GM21381 (cell line): ENCODE measurements around the gene KRT81.
A peak's percentile ranks its signal among the peaks of the same experiment; 100 is the strongest.
"Not testable (repeated sequence)": the region's sequence is repeated elsewhere in the genome, so short reads cannot be mapped to it uniquely, and the experiment has no call there.

Experiments
- ATAC-seq: cut with Tn5 transposase; IDR thresholded peaks from one replicate; pipeline ENCODE4 v1.9.1; 2021; ENCODE audit warnings: mild to moderate bottlenecking, moderate library complexity; ENCODE audit not compliant: unreplicated experiment

Gene KRT81

DNA sequence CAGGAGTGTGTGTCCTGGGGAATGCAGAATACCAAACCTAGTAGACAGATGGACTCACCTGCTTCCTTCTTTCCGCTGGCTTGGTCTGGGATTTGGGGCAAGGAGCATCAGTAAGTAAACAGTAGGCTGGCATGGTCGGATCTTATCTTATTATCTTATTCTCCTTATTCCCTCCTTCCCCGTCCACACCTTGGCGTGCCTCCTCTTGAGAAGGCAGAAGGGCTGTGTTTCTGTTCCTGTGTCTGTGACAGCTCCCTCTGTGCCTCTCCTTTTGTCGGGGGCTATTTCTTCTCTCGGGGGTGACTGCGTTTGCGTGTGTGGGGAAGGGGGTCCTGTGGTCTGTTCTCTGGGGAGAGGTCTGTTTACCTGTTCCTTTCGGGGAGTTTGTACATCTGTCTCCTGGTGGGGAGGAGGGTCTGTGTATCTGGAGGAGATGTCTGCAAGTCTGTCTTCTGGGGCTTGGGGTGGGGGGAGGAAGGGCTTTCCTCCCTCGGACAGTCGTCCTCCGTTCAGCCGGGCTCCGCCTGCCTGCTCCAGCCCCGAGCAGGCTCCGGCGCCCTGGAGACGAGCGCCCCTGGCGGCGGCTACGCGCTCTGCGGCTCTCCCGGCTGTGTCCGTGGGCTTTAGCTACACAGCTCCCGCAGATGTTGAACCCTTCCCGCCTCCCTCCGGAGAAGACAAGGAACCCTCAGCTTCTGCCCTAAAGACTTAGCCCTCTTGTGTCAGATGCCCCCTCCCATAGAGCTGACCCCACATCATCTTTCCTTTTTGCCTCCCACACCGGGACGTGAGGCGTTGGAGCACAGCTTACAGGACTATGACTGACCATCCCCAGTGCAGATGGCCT lies 12.5 kb downstream of the KRT81 start:
- peak; percentile 68 for ATAC-seq

DNA sequence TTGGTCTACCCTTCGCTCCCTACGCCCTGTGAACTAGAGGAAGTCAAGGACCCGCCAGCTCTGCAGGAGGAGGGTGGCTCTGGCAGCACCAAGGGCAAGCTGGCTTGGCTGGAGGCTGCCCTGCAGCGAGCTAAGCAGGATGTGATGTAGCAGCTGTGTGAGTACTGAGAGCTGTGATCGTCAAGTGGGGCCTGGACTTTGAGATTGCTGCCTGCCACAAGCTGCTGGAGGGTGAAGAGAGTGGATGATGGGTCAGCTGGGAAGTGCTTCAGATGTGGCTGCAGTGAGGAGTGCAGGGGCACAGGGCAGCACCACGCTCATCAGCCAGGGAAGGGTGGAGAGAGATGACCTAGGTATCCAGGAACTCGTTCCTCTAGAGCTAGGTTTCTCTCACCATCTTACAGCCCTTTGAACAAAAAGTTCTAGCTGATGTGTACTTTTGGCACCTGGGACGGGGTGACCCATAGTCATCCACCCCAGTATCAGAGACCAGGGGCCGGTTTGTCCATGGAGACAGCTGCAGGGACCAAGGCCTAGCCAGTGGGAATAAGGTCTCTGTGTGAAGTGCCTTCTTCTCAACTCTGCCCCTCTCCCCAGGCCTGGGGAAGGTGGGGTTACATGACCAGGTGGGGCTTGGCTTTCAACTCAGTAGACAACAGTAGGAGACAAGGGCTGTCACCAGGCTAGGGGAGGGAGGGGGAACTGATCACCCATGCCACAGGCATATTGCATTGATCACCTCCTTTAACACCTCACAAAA lies 13.7 kb downstream of the KRT81 start:
- no peak for ATAC-seq

DNA sequence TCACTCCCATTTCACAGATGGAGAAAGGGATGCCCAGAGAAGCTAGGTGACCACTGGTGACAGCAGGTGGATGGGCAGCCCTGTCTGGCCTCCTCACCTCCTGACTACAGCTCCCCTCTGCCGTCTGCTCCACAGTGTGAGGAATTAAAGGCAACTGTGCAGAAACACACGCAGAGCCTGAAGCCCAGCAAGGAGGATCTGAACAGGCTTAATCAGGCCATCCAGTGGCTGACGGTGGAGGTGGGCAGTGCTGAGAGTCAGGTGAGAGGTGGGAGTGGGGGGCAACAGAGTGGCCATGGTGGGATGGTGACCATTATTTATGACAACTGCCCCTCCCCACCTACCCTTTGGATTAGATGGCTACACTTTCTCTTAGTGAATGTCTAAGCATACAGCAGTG lies 15.6 kb downstream of the KRT81 start:
- ATAC-seq = no peak

DNA sequence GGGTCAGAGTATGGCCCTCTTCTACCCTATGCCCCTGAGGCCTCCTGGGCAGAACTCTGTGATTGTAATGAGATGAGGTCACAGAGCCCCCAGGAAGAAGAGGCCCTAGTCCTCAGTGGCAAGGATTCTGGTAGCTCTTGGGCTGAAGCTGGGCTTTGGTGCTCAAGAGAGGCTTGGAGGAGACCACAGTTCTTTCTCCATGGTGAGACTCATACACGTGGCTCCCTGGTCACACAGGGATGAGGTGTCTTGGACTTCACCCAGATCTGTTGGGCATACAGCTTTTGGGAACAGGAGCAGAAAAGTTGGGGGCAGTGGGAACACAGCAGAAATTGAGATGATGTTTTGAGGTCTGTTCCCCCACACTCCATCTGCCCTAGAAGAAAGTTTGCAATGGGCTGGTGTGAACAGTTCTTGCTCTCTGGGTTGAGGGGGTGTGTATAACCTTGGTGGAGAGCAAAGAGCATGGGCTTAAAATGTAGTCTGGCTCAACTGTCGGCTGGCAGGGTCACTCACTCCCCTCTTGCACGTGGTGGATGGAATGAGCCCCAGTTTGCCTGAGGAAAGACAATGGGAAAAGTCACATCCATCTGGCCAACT lies 16.7 kb downstream of the KRT81 start, which contains the start of gene KRT86:
KRT86 (plus strand) TSS at position 125 of the 600 bp plus-strand sequence. CDS start 27,272 bp downstream, outside the sequence.
- ATAC-seq = no peak

DNA sequence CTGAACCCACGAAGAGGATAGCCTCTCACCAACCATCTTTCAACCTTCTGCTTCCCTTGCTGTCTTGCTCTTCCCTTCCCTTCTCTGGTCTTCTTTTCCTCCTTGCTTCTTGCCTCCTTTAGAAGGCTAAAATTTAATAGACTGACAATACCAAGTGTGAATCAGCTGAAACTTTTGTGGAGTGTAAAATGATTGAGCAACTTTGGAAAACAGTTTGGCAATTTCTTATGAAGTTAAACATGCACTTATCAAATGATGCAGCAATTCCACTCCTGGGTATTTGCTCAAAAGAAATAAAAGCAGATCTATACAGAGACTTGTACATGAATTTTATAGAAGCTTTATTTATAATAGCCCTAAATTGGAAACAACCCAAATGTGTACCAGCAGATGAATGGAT lies 20.2 kb downstream of the KRT81 start:
- ATAC-seq = no peak

DNA sequence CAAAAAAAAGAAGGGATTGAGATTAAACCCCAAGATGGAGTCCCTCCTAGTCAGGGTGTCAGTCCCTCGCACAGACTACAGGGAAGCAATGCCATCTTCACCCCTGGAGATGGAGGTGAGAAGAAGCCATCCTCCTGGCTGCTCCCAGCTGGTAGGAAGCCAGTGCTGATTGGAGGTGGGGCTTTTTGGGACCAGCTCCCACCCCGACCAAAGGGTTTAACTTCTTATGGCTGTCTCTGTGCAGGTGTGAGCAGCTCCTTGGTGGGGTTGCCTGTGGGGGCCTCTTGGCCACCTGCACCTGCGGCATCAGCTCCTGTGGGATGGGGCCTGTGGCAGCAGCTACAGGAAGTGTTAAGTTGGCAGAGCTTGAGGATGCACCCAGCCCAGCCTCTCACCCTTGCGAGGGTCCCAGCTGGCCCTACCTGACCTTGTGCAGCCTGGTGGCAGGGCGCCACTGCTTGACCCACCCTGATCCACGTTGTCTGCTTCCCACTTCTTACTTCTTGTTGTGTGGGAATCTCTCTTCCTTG lies 20.7 kb downstream of the KRT81 start:
- no peak for ATAC-seq

DNA sequence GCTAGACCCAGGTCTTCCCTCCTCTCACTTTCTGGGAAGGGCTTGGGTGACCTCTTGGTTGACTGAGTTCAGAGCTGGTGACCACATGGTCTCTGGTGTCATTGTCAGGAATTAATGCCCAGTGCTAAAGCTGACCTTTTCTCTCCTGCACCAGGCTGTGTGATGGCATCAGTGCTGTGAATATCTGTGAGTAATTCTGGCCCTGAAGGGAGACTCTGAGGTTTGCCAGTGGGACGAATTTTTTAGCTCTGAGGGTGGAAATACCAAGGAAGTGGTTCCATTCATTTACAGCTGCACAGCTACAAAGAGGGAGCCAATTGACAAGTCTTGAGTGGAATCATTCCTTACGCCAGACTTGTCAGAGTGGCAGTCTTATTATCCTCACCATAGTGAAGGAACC lies 23.1 kb downstream of the KRT81 start:
- ATAC-seq = no peak

DNA sequence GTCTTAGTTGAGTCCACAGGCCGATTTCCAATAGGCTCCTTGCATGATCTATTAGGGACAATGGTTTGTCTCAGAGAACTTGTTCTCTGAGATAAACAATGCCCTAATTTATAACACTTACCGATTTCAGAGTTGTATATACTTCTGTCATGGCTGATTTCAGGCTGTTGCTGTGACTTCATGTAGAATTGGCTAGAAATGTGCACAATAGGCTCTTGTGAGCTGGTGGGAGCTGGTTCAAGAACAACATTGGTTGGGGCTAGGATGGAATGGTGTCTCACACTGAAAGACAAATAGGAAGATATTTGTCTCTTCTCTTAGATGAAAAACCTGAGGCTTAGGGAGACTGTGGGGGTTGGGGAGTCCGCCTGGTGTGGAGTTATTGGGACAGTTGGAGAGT lies 23.6 kb downstream of the KRT81 start:
- ATAC-seq = no peak

DNA sequence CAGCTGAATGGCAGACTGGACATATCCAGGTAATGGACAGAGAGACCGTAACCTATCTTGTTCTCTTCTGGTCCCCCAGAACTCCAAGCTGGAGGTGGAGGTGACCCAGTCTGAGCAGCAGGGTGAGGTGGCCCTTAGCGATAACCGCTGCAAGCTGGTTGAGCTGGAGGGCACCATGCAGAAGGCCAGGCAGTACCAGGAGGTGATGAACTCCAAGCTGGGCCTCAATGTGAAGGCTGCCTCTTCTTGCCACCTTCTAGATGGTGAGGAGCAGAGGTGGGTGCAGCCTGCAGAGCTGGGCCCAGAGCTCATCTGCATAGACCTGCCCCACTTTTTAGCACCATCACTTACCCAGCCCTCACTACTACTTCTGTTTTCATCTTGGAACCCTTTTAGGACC lies 24.1 kb downstream of the KRT81 start:
- ATAC-seq = no peak

DNA sequence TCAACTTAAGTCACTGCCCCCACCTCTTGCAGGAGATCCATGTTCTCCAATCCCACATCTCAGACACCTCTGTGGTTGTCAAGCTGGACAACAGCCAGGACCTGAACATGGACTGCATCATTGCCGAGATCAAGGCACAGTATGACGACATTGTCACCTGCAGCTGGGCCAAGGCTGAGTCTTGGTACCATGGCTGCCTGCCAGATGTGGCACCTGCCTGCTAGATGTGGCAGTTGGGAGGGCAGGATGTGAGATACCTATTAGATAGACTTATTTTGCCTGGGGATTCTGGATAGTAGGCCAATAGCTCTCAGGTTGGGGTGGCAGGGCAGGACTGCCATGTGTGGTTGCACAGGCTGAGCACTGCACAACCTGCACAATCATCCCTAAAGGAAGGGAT lies 24.8 kb downstream of the KRT81 start:
- no peak for ATAC-seq

DNA sequence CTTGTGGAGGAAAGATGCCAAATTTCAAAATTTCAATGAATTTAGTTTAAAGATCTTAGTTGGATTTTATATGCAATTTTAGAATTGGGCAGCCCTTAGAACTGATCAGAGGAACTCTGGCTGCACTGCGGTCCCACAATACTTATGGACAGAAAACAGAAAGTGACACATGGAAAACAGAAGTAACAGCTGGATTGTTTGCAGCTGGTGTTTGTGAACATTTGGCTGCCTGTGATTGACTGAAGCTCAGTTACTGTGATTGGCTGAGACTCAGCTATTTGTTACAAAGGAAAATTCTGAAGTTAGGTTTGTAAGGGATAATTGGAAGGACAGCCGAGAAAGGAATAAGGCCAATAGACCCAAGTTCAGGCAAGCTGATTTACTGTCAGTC lies 26.9 kb downstream of the KRT81 start:
- ATAC-seq = no peak

DNA sequence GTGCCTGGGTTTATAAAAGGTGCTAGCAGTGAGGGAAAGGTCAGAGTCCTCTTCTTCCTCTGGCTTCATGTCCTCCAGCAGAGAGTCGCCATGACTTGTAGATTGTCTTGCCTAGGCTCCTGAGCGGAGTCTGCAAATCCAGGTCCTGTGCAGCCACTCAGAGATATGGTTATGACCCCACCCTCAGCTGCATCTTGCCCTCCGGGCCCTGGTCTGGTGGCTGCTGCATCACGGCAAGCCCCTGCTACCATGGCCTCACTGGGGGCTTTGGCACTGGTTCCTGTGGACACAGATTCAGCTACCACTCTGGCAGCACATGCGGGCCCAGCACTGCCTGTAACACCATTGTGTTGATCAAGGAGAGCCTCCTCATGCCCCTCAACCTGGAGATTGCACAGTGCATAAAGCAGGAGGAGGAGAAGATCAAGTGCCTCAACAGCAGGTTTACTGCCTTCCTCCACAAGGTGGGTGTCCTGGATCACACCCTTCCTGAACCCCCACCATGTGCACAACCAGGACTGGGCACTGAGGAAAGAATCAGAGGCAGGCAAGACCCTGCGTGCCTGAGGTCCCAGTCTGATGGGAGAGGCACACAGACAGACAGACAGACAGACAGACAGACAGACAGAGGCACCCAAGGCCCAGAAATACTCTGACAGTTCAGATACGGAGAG lies 27.4 kb downstream of the KRT81 start:
- no peak for ATAC-seq

DNA sequence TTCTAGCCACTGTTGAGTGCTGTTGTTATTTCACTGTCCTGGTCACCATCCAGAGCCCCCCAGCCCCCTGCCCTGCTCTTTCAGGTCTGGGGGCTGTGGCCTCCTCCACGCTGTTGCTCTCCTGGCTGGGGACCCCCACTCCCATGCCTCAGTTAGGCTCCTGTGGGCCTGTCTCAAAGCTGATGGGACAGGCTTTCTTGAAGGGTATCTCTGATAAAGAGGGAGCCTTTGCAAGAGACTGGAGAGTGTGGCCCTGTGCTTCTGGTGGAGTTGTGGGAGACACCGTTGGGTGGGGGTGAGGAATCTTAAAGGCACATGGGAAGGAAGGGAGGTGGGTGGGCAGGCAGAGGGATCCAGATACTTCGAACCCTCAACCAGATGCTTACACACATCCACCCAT lies 29.0 kb downstream of the KRT81 start:
- no peak for ATAC-seq

DNA sequence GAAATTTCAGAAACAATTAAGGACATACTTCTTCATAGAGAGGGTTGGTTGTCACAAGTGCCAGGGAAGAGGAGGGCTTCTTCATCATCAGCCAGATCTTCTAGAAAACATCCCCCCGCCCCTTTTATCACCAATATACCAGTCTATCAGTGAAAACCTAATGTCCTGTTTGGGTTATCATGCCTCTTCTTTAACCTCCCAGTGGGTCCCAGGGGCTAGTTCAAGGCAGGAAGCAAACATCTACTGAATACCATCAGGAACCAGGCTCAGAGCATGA lies 30.2 kb downstream of the KRT81 start:
- ATAC-seq = no peak

DNA sequence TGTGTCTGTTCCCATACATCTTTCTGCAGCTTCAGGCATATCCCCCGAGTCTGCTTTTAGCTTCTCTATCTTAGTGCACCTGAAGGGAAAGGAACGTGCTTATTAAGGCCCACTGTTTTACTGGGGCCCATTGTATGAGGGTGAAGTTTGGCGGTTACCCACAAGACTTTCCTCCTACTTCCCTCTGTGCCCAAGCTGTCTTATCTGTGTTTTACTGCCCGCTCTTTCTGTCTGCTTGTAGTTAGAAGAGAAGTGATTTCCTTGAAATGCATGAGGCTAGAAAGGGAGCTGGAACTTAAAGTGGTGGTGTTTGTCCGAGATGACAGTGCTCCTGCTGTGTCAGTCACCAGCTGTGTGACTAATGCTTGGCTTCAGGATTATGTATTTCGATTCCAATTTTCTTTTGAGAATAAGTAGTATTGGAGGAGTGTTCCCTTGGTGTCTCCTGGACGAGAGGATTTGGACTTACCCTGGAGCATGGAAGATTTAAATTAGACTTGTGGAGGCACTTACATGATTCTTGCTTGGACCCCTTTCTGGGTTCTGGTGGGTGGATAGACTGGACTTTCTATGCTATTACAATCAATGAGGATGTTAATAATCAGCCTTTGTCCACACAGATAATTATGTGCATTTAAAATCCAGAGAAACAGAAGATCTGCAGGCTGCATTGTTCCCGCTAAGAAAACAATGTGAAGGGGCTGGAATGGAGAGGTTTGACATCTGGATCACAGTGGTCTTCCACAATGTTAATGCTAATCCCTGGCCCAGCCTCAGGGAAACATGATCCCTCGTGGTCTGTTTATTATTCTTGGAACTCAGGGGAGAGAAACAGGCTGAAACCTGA lies 30.8 kb downstream of the KRT81 start:
- no peak for ATAC-seq

DNA sequence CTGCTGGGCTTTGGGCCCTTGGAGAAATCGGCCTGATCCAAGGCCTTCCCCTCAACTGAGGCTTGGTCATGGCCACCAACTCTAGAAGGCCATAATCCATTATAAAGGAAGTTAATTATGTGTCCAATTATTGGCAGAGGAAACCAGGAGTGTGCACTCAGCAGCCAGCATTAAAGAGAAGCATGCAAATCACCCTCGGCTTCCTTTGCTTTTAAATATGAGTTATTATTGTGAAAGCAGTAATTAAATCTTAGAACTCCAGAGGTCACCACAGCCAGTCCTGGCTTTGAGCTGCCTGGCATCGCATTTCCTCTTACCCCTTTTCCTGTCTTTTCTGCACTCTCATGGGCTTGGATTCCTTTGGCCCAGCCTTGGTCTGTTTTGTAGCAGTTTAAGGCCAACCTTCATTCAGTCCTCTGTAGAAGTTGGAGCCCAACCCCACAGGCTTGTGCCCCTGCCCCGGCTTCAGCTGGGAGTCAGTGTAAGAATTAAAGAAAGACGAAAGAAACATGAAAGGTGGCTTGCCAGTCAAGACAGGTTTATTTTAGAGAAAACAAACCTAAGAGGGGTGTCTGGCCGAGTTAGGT lies 31.6 kb downstream of the KRT81 start:
- no peak for ATAC-seq

DNA sequence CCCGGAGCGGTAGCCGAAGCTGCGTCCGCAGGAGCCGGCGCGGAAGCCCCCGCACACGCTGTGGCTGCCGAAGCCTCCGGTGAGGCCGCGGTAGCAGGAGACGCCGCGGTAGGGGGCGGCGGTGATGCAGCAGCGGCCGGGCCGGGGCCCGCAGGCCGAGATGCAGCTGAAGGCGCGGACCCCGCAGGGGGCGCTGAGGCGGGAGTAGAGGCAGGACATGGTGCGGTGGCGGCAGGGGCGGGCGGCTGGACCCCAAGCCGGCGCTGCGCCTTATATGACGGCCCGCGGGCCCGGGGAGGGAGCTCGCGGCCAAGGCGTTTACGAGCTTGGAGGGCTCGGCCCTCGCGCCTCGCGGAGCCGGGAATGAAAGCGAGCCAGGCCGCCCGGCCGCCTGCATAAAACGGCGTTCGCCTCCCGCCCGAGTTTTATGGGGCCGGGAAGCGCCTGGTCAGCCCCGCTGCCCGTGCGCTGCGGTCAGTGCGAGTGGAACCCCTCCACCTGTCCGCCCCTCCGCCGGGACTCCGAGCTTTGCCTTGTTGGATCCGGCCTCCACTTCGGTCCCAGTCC lies 32.9 kb downstream of the KRT81 start:
- ATAC-seq = no peak

DNA sequence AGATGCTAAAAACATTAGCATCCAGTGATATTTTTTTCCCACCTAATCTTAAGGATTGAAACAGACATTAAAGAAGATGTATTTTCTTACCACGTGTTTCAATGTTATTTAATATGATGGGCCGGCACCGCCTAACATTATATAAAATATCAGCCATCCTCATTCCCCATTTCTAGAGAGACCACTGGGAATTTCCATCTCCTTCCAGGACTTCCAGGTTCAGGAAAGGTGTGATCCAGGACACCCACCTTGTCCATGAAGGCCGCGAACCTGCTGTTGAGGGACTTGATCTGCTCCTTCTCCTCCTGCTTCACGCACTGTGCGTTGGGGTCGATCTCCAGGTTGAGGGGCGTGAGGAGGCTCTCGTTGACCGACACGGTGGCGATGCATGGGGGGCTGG lies 33.4 kb downstream of the KRT81 start:
- not testable (repeated sequence) for ATAC-seq

DNA sequence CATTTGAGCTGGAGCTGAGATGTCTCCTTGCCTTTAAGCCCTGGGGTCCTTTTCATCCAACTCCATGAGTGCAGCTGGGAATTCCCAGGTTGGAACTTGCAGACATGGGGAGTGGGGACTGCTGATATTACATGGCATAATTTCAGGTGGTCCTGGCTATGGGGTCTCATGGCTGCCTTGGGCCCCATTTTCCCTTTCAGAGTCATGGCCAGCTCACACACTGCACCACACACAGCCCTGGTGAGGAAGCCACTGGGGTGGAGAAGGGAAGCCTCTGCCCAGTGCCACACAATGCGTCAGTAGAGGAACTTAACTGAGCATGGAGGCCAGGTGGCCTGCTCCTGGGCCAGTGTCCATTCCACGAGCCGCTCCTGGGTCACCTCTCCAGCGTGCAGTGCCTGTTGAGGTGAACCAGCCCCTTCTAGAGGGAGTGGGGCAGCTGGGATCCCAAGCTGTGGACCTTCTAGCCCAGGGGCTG lies 34.2 kb downstream of the KRT81 start:
- ATAC-seq = no peak

DNA sequence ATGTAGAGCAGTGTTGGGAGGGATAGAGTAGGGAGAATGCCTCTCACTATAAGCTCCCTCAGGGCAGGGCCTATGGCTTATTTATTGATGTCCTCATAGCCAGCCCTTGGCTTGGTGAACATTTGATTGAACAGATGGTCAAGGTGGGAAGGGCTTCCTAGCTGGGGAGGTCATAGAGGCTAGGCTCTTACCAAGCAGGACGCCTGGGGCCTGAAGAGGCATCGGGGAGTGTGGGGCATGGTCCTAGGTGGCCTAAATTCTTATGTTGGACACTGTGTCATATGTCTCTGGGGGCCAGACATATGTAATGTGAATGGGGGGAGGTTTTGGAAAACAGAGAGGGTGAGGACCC lies 34.8 kb downstream of the KRT81 start:
- no peak for ATAC-seq
